Motor neuron (in vitro differentiated cells): ENCODE measurements around the gene CDCA5. TPM values are rescaled to one million over a fixed set of nuclear protein-coding genes. Genes with fewer than 3 reads are reported as not detected.

Experiments used
- ATAC-seq, 8 experiments: fragments of 200-7000 bp; cut with Tn5 transposase; replicated peaks in 6 of 8; 2 replicates each; pipeline ENCODE4 v1.8.0; 2021; ENCODE audit warnings: mild to moderate bottlenecking in 8 of 8, moderate library complexity in 8 of 8
- H3K27ac ChIP-seq, 2 donors: fragments of 250-450 bp; sonication (Bioruptor Pico); 2 replicates each; pipeline ENCODE4 v1.9.0; 2021; ENCODE audit warnings: antibody characterized with exemption in 2 of 2, mild to moderate bottlenecking in 2 of 2, moderate library complexity in 1 of 2
- H3K4me1 ChIP-seq, 2 donors: fragments of 250-450 bp; sonication (Bioruptor Pico); replicated peaks in 1 of 2; 2 replicates each; pipeline ENCODE4 v1.6.1; 2021; ENCODE audit warnings: antibody characterized with exemption in 2 of 2, mild to moderate bottlenecking in 2 of 2, moderate library complexity in 1 of 2
- H3K4me3 ChIP-seq, 5 donors: fragments of 250-450 bp; sonication (Bioruptor Pico); 2 replicates each; pipeline ENCODE4 v1.9.0; 2021; ENCODE audit warnings: antibody characterized with exemption in 5 of 5, mild to moderate bottlenecking in 5 of 5, moderate library complexity in 4 of 5
- WGBS, 10 experiments: fragments of 450-650 bp; shearing (Covaris generic); methylation state at CpG; one replicate each; pipeline ENCODE4 v1.0.0; 2022; 5-methylcytosine and 5-hydroxymethylcytosine counted together
- in situ Hi-C, 9 experiments: fragments of 400-800 bp; cut with MboI; loops; one replicate each; pipeline ENCODE4 v1.15.0; 2021; ENCODE audit warnings: low sequenced_read_pairs in 9 of 9, low pct_unique_long_range_greater_than_20kb in 2 of 9; ENCODE audit not compliant: unreplicated experiment in 9 of 9
- total RNA-seq, 8 experiments: library from RNA; unstranded; fragments of 300-600 nt; gene quantifications; 2 replicates each; pipeline versions ENCODE4 v1.2.3 to v1.2.4, GENCODE V29; 2022

The CDCA5 gene, protein sequence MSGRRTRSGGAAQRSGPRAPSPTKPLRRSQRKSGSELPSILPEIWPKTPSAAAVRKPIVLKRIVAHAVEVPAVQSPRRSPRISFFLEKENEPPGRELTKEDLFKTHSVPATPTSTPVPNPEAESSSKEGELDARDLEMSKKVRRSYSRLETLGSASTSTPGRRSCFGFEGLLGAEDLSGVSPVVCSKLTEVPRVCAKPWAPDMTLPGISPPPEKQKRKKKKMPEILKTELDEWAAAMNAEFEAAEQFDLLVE
- total RNA-seq: 10 to 100 TPM in 3 of 8 experiments, 1 to 10 TPM in 4, under 1 TPM in 1; 0.97 to 25.2 (median 2.0) TPM

DNA sequence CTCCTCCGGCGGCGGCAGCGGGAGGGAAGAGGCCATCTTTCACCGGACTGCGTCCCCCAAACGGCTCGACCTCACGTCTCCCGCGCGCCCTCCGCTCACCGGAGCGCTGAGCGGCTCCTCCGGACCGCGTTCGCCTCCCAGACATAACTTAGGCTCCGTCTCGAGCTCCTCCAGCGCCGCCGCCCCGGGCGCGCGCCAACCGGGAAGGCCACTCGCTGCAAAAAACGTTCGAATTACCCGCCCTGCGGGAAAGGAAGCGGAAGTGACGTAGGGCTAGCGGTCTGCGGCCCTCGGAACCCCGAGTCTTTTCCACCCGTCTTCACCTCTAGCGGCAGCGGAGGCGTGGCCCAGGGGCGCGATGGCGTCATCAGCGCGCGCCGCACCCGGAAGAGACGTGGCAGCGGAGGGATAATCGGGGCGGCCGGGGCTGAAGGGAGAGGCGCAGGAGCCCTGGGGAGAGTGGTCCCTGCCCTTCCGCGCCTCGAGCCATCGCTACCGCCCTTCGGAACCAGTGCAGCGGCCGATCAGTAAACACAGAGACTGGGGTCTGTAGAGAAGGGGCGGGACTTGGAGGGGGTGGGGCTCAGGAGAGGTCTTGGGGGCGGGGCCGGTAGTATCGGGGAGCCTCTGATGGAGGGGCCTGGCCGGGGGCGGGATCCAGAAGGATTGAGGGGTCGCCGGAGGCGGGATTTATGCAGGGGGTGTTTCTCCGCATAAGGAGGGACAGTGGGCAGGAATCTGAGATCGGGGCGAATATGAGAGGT lies at the start of gene CDCA5, which contains the start of gene ZFPL1:
Gene CDCA5 (minus strand): TSS at position 207 of the 764 bp plus-strand sequence. CDS start 62 bp downstream, at position 145.
Gene ZFPL1 (plus strand): TSS at position 389 of the 764 bp plus-strand sequence. CDS start 477 bp downstream, outside the sequence.
- H3K4me1 ChIP-seq: peaks cover 8% of the 10 kb centered on the region in 2 donors
- H3K4me3 ChIP-seq: peak within 1 kb of the TSS; percentile 64 to 91 (median 82)
- peak within 1 kb of the TSS; percentile 95 to 98 for H3K27ac ChIP-seq
- WGBS, 10 experiments: 0 to 4% (median 4%) methylated on average over 4 to 15 of the region's 79 CpGs; no CpG with 5 or more reads in 7 of the 10 experiments
- in situ Hi-C loops: no loop called here
- peak; percentile 88 to 98 (median 94) for ATAC-seq

DNA sequence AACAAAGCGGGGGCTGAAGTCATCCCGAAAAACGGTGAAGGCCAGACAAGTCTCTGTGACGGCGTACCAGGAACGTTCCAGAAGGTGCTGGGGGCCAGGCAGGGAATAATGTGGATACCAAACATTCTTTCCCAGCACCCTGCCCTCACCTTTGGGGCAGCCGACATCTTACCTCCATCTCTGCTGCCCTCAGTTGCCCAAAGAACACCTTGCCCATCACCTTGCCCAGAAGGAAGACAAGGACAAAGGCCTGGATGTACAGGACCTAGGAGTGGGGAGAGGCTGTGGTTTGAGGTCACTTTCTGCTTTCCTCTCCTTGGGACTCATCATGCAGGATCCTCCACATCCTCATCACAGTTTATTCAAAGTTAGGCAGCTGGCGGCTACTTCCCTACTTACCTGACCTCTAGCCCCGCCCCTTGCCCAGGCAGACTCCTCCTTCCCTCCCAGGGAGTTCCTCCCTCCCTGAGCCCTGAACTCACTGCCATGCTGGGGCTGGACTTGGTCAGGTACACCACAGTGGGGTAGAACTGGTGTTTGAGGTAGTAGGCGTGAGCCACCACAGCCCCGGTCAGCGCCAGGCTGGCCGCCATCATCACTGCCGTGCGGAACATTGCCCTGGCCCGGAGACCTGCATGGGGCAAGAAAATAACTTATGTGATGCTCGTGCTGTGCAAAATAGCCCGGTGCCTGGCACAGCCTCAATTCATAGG lies 49.3 kb upstream of the CDCA5 start:
- WGBS, 10 experiments: 4 to 90% (median 52%) methylated on average over 3 to 14 of the region's 18 CpGs; no CpG with 5 or more reads in 4 of the 10 experiments
- Histone ChIP-seq H3K4me3 (peak overlapping the region; percentile 71 to 96 (median 84)), H3K4me1 (peaks cover 10 to 11% of the 10 kb centered on the region in 2 donors), H3K27ac (peak overlapping the region in 1 of 2 donors; percentile 20)
- in situ Hi-C loops: no loop called here
- no peak for ATAC-seq

DNA sequence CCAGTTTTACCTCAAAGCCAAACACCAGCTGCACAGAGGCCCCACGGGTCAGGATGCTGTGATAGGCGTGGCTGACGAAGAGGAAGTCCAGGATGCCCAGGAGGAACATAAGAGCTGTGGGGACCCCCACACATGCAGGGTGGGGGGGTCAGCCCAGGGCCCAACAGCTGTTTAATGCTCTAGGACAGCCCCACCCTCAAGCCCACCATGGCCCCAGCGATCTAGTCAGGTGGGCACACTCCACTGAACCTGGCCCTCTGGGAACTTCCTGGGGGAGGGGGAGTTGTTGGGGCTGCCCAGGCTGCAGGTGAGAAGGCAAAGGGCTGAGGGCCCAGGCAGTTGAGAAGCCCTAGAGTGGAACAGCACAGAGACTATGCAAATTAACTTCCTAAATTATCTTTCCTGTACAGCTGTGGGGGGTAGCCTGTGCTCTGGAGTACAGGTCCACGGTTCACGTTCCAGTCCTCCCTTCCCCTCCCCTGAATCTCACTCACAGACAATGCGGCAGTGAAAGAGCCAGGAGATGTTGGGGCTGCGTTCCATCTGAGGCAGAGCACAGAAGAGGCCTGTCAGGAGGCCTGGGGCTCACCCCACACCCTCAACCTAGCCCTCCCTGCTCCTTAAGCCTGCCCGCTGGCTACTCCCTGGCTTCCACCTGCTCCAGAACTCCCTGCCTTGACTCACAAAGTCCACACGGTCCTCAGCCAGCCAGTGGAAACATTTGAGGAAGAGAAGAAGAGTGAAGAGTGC lies 48.6 kb upstream of the CDCA5 start:
- WGBS, 10 experiments: 47 to 100% (median 93%) methylated on average over 1 to 6 of the region's 10 CpGs; no CpG with 5 or more reads in 5 of the 10 experiments
- H3K4me3 ChIP-seq: peak overlapping the region in 1 of 5 donors; percentile 84
- no peak overlapping the region for H3K27ac ChIP-seq
- peaks cover 10 to 11% of the 10 kb centered on the region in 2 donors for H3K4me1 ChIP-seq
- no peak for ATAC-seq
- in situ Hi-C loops: no loop called here

DNA sequence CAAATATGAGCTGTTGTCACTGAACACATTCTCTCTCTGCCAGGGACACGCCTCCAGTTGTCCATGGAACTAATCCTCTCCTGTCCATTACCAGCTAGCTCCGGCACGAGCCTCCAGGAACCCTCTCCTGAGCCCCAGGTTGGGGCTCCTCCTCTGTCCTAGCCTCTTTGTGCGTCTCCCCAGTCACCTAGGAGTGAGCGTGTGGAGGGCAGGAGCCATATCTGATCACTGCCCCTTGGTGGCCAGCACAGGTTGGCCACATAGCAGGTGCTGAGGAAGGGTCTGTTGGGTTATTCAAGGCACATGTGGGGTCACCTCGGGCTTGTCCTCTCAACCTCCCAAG lies 48.0 kb upstream of the CDCA5 start:
- ATAC-seq: no peak
- in situ Hi-C loops: no loop called here
- 74 to 93% (median 90%) methylated on average over 1 to 4 of the region's 6 CpGs; no CpG with 5 or more reads in 5 of the 10 experiments for WGBS, 10 experiments
- Histone ChIP-seq H3K27ac (no peak overlapping the region), H3K4me1 (peaks cover 10 to 11% of the 10 kb centered on the region in 2 donors), H3K4me3 (no peak overlapping the region)

DNA sequence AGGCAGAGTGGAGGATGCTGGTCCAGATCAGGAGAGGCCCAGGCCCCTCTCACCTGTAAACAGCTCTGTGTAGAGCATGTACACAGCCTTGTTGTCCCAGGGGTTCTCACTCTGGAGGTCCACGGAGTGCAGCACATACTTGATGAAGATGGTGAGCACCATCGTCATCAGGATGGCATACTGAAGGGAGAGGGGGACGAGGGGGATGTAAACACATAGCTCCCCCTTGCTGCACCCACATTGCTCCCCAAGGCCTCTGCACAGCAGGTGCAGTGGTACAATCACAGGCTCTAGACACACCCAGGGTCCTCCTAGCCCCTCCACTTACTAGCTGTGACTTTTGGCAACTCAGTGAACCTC lies 47.6 kb upstream of the CDCA5 start:
- in situ Hi-C loops: no loop called here
- WGBS, 10 experiments: 80% methylated on average over 1 of the region's 3 CpGs; no CpG with 5 or more reads in 9 of the 10 experiments
- no peak for ATAC-seq
- Histone ChIP-seq H3K27ac (no peak overlapping the region), H3K4me1 (peaks cover 10 to 11% of the 10 kb centered on the region in 2 donors), H3K4me3 (no peak overlapping the region)

DNA sequence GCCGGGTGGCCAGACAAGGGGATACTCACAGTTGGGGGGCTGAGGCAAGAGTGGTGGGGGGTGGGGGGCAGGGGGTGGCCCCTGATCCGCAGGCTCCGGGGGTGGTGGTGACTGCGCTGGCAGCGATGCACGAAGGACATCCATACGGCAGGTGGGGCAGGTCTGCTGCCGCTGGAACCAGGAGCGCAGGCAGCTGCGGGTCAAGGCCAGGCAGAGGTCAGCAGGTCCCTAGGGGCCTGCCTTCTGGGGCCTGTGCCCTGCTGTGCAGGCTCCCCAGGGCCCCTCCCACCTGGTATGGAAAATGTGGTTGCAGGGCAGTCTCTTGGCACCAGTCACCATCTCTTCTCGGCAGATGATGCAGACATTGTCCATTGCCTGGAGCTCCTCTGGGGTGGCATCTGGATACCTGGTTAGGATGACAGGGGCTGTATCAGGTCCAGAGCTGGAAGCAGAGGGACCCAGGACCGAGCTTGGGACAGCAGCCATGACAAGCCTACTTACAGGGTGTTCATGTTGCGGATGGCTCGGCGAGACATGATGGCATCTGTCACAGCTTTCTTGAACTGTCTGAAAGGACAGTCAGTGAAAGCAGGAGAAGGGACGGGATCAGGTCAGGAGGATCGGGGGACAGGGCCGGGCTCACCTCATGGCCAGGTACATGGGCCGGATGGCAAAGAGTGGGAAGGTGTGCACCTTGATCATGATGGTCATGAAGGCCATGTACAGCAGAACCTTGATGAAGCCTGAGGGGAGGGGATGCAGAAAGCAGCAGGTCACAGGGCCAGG lies 47.0 kb upstream of the CDCA5 start:
- no peak for ATAC-seq
- in situ Hi-C loops: no loop called here
- WGBS, 10 experiments: 79 to 100% (median 94%) methylated on average over 2 to 7 of the region's 19 CpGs; no CpG with 5 or more reads in 4 of the 10 experiments

DNA sequence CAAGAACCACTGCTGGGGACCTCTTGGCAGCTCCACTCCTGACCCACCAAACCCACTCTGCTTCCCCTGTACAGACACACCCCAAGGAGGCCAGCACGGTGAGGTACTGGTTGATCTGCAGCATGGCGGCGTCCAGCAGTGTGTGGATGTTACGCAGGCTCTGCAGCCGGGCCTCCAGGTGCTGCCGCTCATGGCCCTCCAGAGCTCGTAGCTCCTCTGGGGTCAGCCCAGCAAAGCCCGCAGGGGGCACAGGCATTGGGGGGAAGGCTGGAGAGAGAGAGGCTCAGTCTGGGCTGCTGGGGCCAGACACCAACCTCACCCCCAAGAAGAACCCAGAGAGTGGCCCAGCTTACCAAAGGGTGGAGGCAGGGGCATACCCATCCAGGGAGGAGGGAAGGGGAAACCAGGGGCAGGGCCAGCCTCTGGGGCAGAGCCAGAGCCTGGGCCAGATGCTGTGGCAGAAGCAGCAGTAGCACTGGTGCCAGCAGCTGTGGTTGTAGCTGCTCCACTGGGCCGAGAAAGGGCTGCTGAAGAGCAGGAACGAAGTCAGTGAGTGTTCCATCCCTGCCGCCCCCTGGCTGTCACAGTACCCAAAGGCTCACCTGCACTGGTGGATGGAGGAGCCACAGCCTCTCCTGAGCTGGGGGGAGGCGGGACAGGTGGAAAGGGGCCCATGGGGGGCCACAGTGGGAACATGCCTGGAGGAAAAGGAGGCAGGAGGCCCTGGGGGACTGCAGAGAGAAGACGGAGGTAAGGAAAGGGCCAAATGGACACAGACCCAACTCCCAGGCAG lies 46.0 kb upstream of the CDCA5 start:
- 40 to 100% (median 86%) methylated on average over 1 to 7 of the region's 13 CpGs; no CpG with 5 or more reads in 6 of the 10 experiments for WGBS, 10 experiments
- peaks cover 6% of the 10 kb centered on the region in 2 donors for H3K4me1 ChIP-seq
- no peak overlapping the region for H3K27ac ChIP-seq
- no peak for ATAC-seq
- in situ Hi-C loops: no loop called here
- no peak overlapping the region for H3K4me3 ChIP-seq

More for the DNA sequence above, 47.0 kb upstream of the CDCA5 start:
- Histone ChIP-seq H3K4me3 (no peak overlapping the region), H3K4me1 (peaks cover 10% of the 10 kb centered on the region in 2 donors), H3K27ac (no peak overlapping the region)

DNA sequence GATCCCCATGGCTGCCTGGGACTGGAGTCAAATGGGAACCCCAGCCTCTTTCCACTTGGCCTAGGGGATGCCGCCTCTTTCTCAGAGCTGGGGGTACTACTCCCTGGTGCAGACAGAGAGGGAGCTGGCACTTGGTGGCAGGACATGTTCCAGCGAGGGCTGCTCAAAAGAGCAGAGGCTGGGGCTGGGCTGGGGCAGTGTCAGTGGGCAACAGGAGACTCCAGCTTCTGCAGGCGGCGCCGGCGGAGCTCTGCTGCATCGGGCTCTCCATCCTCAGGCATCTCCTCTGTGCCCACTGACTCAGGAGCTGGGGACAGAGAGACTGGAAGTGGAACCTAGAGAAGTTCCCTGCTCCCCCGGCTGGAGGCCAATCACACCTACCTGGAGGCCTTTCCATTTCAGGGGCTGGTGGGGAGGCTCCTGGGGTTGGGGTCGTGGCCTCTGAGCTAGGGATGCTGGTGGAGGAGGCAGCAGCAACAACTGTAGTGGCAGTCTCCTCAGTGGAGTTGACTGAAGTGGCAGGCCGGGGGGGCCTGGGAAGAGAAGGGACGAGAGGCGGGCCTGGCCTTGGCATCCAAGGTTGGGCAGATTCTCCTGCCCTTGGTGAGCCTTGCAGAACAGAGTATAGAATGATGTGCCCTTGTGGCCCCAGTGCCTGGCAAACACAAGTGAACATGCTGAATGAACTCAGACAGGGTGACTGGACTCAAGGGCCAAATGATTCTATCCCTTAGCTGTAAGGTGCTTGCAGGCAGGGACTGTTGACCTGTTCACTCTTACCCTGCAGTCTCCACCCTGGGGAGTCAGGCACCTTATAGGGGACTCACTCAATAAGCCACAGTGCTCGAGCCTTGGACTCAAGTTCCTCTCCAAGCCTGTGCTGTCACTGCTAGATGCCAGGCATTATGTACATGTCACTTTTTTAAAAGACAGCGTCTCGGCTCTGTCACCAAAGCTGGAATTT lies 44.6 kb upstream of the CDCA5 start:
- H3K4me1 ChIP-seq: peaks cover 6% of the 10 kb centered on the region in 2 donors
- 60 to 95% (median 80%) methylated on average over 1 to 7 of the region's 15 CpGs; no CpG with 5 or more reads in 5 of the 10 experiments for WGBS, 10 experiments
- H3K27ac ChIP-seq: no peak overlapping the region
- in situ Hi-C loops: no loop called here
- ATAC-seq: peak in 4 of 8 experiments; percentile 6 to 21 (median 14)
- H3K4me3 ChIP-seq: no peak overlapping the region

DNA sequence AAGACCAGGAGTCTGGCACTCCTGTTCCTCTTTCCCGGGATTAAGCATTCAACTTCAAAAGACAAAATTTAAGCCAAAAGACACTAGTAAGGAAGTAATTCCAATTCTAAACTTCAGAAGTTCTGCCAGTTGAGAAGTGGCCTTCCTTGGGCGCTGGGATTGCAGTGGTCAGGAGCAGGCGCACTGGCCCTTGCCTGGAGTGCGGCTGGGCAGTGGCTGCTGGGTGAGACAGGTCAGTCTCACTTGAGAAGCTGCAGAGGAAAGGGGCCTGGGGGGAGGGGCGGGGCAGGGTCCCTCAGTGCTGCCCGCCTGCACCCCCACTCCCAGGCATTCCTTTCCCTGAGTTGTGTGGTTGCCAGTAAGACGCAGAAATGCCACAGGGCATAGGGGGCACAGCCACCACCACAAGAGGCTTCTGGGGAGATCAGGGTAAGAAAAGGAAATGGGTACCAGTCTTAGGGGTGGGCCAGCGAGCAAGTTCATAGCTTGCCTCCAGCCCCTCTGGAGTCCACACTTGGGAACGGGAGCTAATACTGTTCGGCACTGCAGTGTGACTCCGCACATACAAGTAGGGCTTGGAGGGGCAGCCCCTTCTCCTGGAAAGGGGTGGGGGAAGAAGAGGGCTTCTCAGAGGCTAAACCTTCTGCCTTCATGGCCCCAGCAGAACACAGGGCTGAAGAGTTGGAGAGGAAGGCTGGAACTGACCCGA lies 43.8 kb upstream of the CDCA5 start:
- Histone ChIP-seq H3K4me3 (no peak overlapping the region), H3K4me1 (peaks cover 7% of the 10 kb centered on the region in 2 donors), H3K27ac (no peak overlapping the region)
- WGBS, 10 experiments: 60 to 100% (median 79%) methylated on average over 1 to 5 of the region's 12 CpGs; no CpG with 5 or more reads in 6 of the 10 experiments
- in situ Hi-C loops: no loop called here
- peak in 4 of 8 experiments; percentile 6 to 13 (median 9) for ATAC-seq
